SH-SY5Y (cell line): ENCODE data around the gene MEF2D.

ENCODE experiments used
- GATA2 ChIP-seq: IDR thresholded peaks from 2 replicates; pipeline ENCODE4 v1.6.1; 2011; ENCODE audit warnings: mild to moderate bottlenecking, low read depth, low read length
- GATA3 ChIP-seq: IDR thresholded peaks from 2 replicates; pipeline ENCODE4 v1.6.1; 2011; ENCODE audit warnings: low read depth, mild to moderate bottlenecking, low read length, moderate library complexity

- TF ChIP-seq GATA2 (no peak), GATA3 (no peak)
Measured at GRCh38 chr1:156500793-156501506, 375 bp upstream of the MEF2D start.
